Measurements from ENCODE around the gene APOO. TPM values are rescaled to one million over a fixed set of nuclear protein-coding genes. Genes with fewer than 3 reads are reported as not detected.

The APOO gene
- 31.0 and 32.8 TPM in 2 replicates for total RNA-seq (2014; rRNA removed; shearing (Covaris generic))
- 72.4 and 77.6 TPM in 2 replicates for polyA plus RNA-seq (2016; fragmentation: Nextera tagmentation; extraction: Ambion mirVana)
- long read RNA-seq, transcript APOO-201 (9 exons, 1,118 nt) = major isoform, 12 of 46 reads
- long read RNA-seq, partial matches to known transcripts = 8 of 46 reads
- long read RNA-seq, other reads (novel, unspliced or antisense) = 26 of 46 reads

- H3K36me3 ChIP-seq (ENCODE audit: insufficient read depth) = no peaks in the 10 kb centered on the region
- H3K36me3 Mint-ChIP-seq (ENCODE audit: low read depth) = 0 out of 3 replicates have a peak, but pooled peaks cover 3% of the 10 kb centered on the region
- H3K4me3 Mint-ChIP-seq = peak within 1 kb of the TSS; percentile 82
- H3K4me1 ChIP-seq (ENCODE audit: insufficient read depth) = peaks cover 9% of the 10 kb centered on the region
- H3K79me2 ChIP-seq (replicated peaks; ENCODE audit: insufficient read depth) = peaks cover 15% of the 10 kb centered on the region
- no peaks in the 10 kb centered on the region for H3K9me2 ChIP-seq (ENCODE audit: insufficient read depth)
- peak within 1 kb of the TSS; percentile 95 for H3K27ac ChIP-seq (ENCODE audit: low read depth)
- H3K27me3 Mint-ChIP-seq (ENCODE audit: insufficient read depth, low read depth, poor library complexity) = no peaks in the 10 kb centered on the region
- peaks cover 15% of the 10 kb centered on the region; the same call in 2 of the 3 replicates for H3K4me1 Mint-ChIP-seq
- no peaks in the 10 kb centered on the region for H3K27me3 ChIP-seq (ENCODE audit: insufficient read depth)
- H3K4me2 ChIP-seq = peak within 1 kb of the TSS; percentile 85
- H3F3A ChIP-seq (replicated peaks; ENCODE audit: low read depth) = no peaks in the 10 kb centered on the region; the same call in 1 of the 2 replicates
- peak; percentile 92 for ATAC-seq
- TF ChIP-seq ZNF462 (CRISPR knock-in tag; IDR thresholded peaks at IDR 0.05) (no peak), STAT1 (IDR thresholded peaks at IDR 0.05; ENCODE audit: unreplicated experiment) (no peak), ZNF331 (CRISPR knock-in tag; IDR thresholded peaks at IDR 0.05; ENCODE audit: low read depth) (no peak), CTCF (conservative IDR thresholded peaks at IDR 0.05; ENCODE audit: low read depth in 2 of 2) (peak; percentile 38 to 64; a peak in 3 of 4 replicates), EZH2 (IDR thresholded peaks at IDR 0.05; ENCODE audit: low read depth, unreplicated experiment) (no peak), ZNF114 (CRISPR knock-in tag; IDR thresholded peaks at IDR 0.05) (no peak), CREB1 (CRISPR knock-in tag; IDR thresholded peaks at IDR 0.05; ENCODE audit: low read depth) (peak; percentile 53; the same call in 1 of the 2 replicates), POLR2AphosphoS5 (IDR thresholded peaks at IDR 0.05; ENCODE audit: low read depth) (peak; percentile 56; the same call in 1 of the 2 replicates), ETS1 (IDR thresholded peaks at IDR 0.05) (no peak), NANOG (IDR thresholded peaks at IDR 0.05; ENCODE audit: borderline replicate concordance) (no peak), REST (IDR thresholded peaks at IDR 0.05; ENCODE audit: unreplicated experiment) (no peak), JUNB (IDR thresholded peaks at IDR 0.05; ENCODE audit: unreplicated experiment) (no peak), EZH2phosphoT487 (IDR thresholded peaks at IDR 0.05; ENCODE audit: unreplicated experiment) (no peak)
- H3K9me3 Mint-ChIP-seq = no peaks in the 10 kb centered on the region
- peak within 1 kb of the TSS; percentile 92 for H3K27ac Mint-ChIP-seq
- peak within 1 kb of the TSS; percentile 90; the same call in 1 of the 2 replicates for H2AFZ ChIP-seq
- DNase-seq (ENCODE audit: low spot score) = peak; percentile 92
- H4K20me1 ChIP-seq (replicated peaks; ENCODE audit: insufficient read depth) = no peaks in the 10 kb centered on the region
- peak within 1 kb of the TSS; percentile 77 for H3K4me3 ChIP-seq
Measured at GRCh38 chrX:23907498-23908218, at the start of gene APOO, which contains the start of gene CXorf58. TSS of gene APOO (minus strand) at chrX:23907938. CDS start at chrX:23907702, 236 bp downstream. TSS of gene CXorf58 (plus strand) at chrX:23908006. CDS start at chrX:23910303, 2,297 bp downstream.
